Measurements from ENCODE around the gene ZFR2.

ZFR2 gene

GRCh38 chr19:3862826-3863500 lies 5.9 kb downstream of the ZFR2 start:
- TF ChIP-seq TAF1 (IDR thresholded peaks at IDR 0.05; ENCODE audit: borderline replicate concordance, insufficient read depth, low read length) (no peak), SIN3A (IDR thresholded peaks at IDR 0.05; ENCODE audit: borderline replicate concordance, insufficient read depth, low read length) (no peak), POLR2AphosphoS5 (IDR thresholded peaks at IDR 0.05; ENCODE audit: low read depth, low read length) (no peak), FOXP2 (optimal IDR thresholded peaks at IDR 0.05; ENCODE audit: borderline replicate concordance, extremely low read depth, extremely low read length, insufficient read depth) (no peak), REST (IDR thresholded peaks at IDR 0.05; ENCODE audit: insufficient read depth in 1 of 2, low read depth in 2 of 2, low read length in 2 of 2) (no peak)

GRCh38 chr19:3860499-3860898 lies 8.3 kb downstream of the ZFR2 start:
- TF ChIP-seq TAF1 (IDR thresholded peaks at IDR 0.05; ENCODE audit: borderline replicate concordance, insufficient read depth, low read length) (no peak), REST (IDR thresholded peaks at IDR 0.05; ENCODE audit: insufficient read depth in 1 of 2, low read depth in 2 of 2, low read length in 2 of 2) (no peak), SIN3A (IDR thresholded peaks at IDR 0.05; ENCODE audit: borderline replicate concordance, insufficient read depth, low read length) (no peak), FOXP2 (optimal IDR thresholded peaks at IDR 0.05; ENCODE audit: borderline replicate concordance, extremely low read depth, extremely low read length, insufficient read depth) (no peak), POLR2AphosphoS5 (IDR thresholded peaks at IDR 0.05; ENCODE audit: low read depth, low read length) (no peak)

GRCh38 chr19:3857449-3858003 lies 11.3 kb downstream of the ZFR2 start:
- TF ChIP-seq REST (IDR thresholded peaks at IDR 0.05; ENCODE audit: insufficient read depth in 1 of 2, low read depth in 2 of 2, low read length in 2 of 2) (no peak), FOXP2 (optimal IDR thresholded peaks at IDR 0.05; ENCODE audit: borderline replicate concordance, extremely low read depth, extremely low read length, insufficient read depth) (no peak), TAF1 (IDR thresholded peaks at IDR 0.05; ENCODE audit: borderline replicate concordance, insufficient read depth, low read length) (no peak), POLR2AphosphoS5 (IDR thresholded peaks at IDR 0.05; ENCODE audit: low read depth, low read length) (no peak), SIN3A (IDR thresholded peaks at IDR 0.05; ENCODE audit: borderline replicate concordance, insufficient read depth, low read length) (no peak)

DNA sequence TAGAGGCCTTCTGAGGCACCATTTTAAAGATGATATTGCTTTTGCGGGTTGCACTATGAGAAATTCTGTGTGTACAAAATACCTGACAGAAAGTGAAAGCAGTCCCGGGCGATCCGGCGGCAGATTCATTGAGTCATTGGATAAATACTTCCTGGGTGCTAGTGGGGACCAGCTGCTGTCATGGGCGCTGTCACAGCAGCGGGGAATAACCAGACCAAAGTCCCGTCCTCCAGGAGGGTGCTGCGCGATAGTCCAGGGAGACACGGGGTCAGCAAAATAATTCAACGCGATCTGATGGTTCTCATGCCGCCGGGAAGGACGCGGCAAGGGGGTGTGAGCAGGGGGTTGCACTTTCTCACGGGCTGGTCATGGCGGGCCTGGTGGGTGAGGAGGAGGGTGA lies 13.5 kb downstream of the ZFR2 start:
- TF ChIP-seq REST (IDR thresholded peaks at IDR 0.05; ENCODE audit: insufficient read depth in 1 of 2, low read depth in 2 of 2, low read length in 2 of 2) (no peak), TAF1 (IDR thresholded peaks at IDR 0.05; ENCODE audit: borderline replicate concordance, insufficient read depth, low read length) (no peak), FOXP2 (optimal IDR thresholded peaks at IDR 0.05; ENCODE audit: borderline replicate concordance, extremely low read depth, extremely low read length, insufficient read depth) (no peak), SIN3A (IDR thresholded peaks at IDR 0.05; ENCODE audit: borderline replicate concordance, insufficient read depth, low read length) (no peak)
